DMS 273 treated with DMSO at 0.1 percent for 48 hours (cell line): ENCODE results near the gene CD274.
"Not testable (repeated sequence)": the region's sequence is repeated elsewhere in the genome, so short reads cannot be mapped to it uniquely, and the experiment has no call there.

Experiments
- DNase-seq: peaks from one replicate; lab custom pipeline; 2025; lab: John Stamatoyannopoulos, UW

The CD274 gene

DNA sequence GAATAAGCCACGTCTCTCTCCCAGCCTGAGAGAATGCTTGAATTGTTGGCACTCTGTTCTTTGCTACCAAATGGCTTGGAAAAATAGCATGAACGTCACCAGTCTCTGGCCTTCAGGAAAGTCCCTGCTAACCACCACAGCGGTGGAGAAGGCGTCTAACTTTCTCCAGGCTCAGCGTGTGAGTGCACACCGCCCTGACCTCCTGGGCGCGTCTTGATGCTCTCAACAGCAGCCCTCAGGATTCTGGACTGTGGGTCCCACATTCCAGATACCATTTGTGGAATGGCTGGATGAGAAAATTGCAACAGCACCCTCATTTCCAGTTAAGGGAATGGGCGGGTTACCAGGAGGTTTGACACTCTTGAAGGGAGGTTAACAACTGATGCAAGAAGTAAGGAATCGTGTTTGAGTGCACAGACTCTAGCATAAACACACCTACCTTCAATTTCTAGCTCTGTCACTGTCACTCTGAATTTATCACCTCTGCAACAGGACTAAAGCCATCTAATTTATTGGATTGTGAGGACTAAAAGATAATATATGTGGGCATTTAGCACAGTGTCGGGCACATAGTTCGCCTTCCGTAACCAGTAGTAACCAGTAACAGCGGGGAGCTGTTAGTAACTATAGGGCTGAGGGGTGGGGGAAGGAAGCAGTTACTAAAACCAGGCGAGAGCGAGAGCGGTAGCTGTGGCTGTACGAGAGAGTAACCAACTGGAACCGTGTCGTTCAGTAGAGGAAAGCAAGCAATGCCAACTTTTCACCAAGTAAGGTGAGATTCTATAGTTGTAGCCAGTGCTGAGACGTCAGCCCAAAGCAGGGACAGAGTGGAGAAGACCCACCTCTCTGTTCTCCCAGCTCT is 11.8 kb upstream of the CD274 start:
- no peak for DNase-seq

DNA sequence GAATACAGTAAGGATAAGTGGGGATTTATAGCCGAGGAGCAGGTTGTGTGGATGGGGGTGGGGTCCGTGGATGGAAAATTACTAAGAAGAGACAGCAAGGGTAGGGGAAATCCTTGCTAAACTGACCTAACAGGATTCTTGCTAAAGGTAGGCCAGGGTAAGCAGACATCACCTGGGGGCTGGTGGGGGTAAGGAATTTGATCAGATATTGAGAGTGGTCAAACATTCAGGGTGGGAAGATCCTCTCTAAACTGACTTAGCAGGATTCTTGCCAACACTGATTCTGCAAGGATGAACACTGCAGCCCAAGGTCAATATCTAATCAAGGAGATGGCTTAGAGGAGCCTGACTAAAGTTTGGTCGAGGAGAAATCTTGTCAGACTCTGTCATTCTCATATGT is 9.9 kb upstream of the CD274 start:
- DNase-seq, result no peak

DNA sequence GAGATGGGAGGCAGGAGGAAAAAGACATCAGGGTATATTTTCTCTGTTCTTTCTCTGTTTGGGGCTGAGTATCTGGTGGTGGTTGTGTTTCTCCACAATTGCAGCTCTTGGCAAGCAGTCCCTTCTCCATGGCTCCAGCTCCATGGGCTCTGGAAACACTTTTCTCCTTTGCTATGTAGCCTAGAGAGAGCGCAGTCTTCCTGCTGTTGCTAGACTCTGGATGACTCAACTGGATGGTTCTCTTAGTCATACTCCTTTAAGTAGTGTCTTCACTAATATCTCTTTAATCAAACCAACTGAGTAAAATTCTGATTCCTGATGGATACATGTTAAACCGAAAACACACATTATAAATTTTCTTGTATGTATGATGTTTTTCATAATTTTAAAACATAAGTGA is 9.3 kb upstream of the CD274 start:
- no peak for DNase-seq

DNA sequence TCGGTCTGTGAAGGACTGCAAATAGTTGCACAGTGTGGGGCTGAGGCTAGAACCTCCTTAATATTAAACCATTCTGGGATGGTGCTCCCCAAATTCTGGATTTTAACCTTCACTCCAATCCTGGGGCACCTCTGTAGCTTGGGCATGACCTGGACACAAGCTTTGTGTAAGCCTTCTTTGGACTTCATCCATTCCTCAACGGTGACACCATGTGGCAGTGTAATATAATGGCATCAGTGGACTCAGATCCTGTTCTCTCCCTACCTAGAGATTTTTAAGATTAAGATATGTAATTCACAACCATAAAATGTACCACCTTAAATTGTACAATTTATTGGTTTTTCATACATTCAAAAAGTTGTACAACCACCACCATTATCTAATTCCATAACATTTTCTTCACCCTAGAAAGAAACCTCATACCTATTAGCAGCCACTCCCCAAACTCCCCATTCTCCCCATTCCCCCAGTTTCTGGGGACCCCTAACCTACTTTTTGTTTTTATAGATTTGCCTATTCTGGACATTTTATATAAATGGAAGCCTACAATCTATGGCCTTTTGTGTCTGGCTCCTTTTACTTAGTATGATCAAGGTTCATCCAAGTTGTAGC is 7.8 kb upstream of the CD274 start:
- DNase-seq, result peak; percentile 2

DNA sequence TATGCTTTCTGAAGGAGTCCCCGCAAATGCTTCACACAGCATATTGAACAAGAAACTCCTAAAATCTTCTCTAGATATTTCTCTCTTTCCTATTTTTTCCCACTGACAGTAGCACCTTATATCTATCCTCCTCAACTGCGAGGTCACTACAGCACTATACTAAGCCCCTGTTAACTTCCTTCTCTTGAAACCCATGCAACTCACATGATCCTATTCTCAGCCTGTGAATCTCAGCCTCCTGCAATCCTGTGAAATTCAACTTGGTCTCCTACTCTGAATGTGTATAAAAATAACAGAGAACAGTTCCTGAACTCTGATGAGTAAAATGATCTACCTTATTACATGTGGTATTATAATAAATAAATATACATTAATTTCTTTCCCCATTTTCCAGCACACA is 6.5 kb upstream of the CD274 start:
- DNase-seq, result no peak

DNA sequence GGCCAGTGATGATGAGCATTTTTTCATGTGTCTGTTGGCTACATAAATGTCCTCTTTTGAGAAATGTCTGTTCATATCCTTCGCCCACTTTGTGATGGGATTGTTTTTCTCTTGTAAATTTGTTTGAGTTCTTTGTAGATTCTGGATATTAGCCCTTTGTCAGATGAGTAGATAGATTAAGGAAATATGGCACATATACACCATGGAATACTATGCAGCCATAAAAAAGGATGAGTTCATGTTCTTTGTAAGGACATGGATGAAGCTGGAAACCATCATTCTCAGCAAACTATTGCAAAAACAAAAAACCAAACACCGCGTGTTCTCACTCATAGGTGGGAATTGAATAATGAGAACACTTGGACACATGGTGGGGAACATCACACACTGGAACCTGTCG is 5.2 kb upstream of the CD274 start:
- not testable (repeated sequence) for DNase-seq

DNA sequence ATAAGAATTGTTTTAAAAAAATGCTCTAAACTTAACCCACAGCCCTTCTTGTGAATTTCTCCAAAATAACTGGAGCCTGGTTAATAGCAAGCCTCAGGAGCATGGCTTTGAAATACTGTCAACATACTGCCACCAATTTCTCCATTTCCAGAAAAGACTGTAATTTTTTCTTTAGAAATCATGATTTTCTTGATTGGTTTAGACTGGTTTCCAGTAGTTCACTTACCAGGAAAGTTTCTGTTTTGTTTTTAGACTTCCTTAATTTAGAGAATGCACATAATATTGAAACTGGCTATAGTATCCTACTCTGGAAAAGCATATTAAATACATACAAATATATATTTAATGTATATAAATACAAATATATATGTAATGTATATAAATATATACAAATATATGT is 4.5 kb upstream of the CD274 start:
- no peak for DNase-seq

DNA sequence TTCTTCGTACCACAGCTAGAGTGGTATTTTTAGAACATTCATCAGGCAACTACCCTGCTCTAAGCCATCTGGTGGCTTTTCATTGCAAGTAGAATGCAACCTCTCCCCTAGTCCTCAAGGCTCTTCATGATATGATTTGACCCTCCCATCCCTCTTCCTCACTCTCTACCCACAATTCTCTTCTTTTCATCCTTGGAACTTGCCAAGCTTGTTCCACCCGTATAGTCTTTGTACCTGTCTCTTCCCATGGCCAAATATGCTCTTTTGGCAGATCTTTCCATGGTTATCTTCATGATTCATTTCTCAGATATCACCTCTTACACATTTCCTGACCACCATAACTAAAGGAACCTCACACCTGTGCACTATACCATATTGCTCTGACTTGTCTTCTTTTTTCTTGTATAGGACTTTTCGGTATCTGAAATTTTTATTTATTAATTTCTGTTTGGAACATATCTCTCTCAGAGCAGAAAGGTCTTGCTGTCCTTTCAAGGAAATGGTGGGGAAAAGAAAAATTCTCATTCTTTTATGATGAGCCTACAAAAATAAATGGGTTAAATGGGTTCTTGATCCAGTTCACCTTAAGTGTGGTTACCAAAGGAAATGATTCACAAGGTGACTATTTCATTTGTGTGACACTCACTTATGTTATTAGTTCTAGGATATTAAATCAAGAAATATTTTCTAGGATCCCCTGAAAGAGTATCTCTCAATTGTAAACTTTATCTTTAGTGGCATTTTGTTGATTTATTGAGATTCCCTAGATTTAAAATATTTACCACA is 3.7 kb upstream of the CD274 start:
- DNase-seq, result no peak

DNA sequence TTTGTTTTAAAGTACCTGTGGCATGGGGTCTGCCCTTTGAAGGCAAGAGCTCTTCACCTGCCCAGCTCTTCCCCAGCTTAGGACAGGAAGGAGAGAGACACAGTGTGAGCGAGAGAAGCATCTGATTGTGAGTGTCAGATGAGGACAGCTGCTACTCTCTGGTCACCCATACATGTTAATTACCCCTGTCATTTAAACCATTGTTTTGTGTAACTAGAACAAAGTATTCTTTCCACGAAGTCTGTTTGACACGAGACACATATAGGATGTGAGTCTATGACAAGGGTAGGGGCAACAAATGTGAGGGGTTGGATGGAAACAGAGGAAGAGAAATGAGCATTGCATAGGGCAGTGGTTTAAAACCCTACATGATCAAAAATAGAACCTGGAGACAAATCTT is 3.0 kb upstream of the CD274 start:
- no peak for DNase-seq

DNA sequence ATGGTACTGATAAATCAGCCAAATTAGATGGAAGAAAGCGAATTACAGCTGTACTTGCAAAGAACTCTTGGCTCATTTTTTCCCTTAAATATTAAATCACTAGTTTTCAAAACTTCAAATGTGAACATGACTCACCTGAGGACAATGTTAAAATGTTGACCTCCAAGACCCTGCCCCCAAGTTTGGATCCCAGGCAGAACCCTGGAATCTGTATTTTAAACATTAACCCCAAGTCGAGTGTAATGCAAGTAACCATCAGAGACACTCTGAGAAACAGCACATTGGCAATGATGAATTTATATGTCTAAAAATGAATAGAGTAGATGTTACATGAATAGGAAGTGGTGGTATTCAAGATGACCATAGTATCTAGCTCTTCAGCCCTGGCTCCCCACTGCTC is 2.3 kb upstream of the CD274 start:
- DNase-seq, result no peak

DNA sequence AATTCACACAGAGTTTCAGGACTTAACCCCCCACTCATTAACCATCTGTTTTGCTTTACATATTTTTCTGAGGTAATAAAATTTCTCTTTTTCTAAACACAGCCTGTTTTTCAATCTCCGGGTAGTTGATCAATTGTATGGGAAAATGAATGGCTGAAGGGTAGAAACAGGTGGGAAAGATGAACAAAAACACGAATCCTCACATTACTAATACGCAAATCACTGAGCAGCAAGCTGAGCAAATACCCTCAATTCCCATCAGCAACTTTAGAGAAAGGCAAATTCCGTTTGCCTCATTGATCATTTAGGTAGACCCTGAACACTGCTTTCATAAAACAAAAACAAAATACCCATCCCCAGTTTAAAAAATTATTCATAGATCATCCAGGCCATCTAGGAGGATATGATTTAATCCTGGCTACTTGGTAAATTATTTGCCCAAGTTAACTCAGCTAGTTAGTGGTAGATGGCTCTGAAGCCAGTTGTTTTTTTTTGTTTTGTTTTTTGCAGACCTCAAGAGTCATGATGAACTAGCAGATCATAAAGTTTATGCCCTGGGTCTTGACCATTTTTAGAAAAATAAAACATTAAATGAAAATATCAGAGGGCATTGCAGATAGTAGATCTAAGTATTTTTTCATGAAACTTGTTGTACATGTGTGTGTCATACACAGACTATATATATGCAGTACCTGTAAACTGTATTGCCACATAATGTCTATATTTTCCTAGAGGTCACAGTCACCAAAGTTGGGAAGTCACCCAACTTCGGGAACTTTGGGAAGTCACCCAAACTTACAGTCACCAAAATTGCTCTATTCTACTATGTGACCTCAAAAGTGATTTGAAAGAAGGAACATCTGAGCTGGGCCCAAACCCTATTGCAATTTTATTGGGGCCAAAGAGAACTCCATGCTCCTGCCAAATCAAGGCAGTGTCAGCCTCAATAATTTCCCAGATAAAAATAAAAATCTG is 1.6 kb upstream of the CD274 start:
- DNase-seq, result no peak

DNA sequence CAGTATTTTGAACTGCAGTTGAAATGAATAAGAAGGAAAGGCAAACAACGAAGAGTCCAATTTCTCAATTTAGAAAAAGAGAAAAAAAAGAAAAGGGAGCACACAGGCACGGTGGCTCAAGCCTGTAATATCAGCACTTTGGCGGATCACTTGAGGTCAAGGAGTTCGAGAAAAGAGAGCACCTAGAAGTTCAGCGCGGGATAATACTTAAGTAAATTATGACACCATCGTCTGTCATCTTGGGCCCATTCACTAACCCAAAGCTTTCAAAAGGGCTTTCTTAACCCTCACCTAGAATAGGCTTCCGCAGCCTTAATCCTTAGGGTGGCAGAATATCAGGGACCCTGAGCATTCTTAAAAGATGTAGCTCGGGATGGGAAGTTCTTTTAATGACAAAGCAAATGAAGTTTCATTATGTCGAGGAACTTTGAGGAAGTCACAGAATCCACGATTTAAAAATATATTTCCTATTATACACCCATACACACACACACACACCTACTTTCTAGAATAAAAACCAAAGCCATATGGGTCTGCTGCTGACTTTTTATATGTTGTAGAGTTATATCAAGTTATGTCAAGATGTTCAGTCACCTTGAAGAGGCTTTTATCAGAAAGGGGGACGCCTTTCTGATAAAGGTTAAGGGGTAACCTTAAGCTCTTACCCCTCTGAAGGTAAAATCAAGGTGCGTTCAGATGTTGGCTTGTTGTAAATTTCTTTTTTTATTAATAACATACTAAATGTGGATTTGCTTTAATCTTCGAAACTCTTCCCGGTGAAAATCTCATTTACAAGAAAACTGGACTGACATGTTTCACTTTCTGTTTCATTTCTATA is 602 bp upstream of the CD274 start:
- no peak for DNase-seq

DNA sequence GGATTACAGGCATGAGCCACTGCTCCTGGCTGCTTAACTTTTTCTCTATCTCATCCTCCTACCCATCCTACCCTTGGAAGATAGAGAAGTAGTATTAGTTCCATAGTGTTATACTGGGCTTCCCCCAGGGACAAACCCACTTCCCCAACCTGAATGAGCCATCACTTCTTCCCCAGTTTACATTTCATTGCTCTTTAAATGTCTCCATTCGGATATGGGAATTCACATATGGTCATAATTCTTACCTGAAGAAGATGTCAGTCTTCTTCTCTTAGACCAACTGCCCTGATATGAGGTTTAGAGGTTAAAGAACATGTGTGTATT is 1.9 kb downstream of the CD274 start:
- DNase-seq, result no peak

DNA sequence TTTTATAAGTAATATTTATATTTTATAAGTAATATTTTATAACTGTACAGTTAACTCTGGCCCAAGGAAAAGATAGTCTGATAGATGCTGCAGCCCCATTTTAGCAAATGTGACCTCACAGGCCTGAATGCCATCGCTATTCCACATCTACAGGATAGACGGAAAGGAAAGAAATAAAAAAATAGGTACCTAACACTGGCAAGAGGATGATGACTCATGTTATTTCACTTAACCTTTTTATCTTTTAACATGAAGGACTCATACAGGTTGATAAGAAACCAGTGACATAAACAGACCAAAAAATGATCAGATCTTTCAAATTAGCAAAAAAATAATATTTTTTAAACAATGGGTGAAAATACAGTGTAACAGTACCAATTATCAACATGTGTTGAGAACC is 2.7 kb downstream of the CD274 start:
- no peak for DNase-seq

DNA sequence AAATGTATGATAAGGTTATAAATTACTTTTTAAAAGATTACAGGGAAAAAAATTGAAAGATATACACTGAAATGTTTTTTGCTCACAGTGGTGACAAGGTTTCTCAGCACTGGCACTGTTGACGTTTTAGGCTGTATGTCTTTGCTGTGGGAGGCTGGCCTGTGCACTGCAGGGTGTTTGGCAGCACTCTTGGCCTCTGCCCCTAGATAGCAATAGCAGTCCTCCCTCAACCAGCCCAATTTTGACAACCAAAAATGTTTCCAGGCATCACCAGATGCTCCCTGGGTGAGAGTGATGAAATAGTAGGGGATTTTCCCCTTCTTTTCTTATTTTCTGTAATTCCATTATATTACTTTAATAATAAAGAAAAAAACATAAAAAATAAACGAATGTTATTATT is 3.3 kb downstream of the CD274 start:
- no peak for DNase-seq

DNA sequence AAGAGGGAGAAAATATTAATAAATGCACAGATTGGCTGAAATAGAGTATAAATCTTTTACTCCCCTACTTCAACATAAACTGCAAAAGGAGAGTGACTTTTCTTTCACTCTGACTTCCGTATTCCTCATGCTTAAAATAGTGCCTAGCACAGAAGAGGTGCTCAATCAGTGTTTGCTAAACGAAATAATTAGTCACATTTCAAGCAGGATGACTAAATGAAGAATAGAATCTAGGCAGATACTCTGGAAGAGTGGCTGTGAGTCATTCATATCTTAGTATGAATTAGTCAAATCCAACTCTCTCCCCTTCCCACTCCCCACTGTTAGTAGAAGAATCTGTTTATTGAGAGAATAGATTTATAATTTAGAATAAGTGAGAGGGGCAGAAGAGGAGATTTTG is 4.8 kb downstream of the CD274 start:
- no peak for DNase-seq

DNA sequence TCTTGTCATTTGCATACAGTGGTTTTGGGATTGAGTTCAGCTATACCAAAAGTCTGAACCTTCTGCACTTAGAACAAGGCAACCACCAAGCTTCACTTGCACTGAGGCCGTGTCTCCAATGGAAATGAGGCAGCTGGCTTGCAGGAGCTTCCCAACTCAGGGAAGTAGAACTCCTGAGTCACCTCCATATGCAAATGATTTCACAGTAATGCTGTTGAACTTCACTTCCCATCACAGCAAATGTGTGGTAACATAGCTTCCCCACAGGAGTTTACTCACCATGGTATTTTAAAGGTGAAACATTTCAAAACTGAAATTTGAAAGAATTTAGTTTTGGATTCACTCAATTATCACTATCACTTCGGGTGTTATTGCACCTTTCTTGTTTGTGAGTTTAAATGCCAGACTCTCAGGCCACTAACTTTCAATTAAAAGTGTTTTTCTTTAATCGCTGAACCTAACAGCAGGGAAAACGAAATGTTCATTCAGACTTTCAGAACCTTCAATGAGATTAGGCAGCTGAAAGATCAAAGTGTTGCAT is 9.0 kb downstream of the CD274 start:
- DNase-seq, result no peak

DNA sequence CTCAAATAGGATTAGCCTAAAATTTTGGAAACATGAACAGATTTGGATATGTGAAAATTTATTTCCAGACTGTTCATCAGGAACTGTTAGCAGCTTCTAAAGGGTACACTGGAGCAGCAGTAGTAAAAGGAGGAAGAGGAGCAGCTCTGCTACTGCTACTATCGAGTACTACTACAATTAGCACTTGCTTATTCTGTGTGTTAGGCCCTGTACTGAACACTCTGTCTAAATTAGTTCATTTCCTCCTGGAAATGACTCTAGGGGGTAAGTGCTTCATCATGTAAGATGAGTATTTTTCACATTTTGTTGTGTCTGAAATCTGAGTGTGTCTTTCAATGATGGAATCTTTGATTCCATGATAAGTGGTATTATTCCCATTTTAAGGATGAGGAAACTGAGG is 9.8 kb downstream of the CD274 start:
- no peak for DNase-seq

DNA sequence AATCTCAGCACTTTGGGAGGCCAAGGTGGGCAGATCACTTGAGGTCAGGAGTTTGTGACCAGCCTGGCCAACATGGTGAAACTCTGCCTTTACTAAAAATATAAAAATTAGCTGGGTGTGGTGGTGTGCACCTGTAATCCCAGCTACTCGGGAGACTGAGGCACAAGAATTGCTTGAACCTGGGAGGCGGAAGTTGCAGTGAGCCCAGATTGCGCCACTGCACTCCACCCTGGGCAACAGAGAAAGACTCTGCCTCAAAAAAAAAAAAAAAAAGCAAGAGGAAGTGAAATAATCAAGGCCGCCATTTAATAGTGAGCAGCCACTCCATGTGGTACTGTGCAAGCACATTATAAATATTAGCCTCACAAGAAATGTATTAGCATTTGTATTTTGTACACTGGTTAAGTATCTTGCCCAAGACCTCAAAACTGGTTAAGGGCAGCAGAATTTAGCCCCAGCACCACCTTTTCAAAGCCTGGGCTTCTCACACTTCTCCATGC is 14.5 kb downstream of the CD274 start:
- not testable (repeated sequence) for DNase-seq

DNA sequence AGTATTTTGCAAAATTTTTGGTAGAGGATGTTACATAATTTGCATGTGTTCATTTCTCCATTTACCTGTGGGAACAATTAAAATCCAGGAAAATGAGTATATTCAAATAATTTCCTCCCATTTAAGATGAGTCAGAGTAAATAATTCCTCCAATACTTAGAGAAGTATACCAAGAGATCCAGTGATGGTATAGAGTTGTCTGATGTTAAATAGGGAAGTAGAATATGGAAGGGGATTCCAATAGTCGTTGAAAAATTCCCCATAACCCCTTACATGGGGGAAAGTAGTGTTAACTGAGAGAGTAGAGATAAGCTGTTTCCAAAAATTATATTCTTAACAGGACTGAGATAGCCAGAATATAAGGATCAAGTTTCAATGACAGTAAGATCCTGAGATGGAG is 15.7 kb downstream of the CD274 start:
- no peak for DNase-seq

DNA sequence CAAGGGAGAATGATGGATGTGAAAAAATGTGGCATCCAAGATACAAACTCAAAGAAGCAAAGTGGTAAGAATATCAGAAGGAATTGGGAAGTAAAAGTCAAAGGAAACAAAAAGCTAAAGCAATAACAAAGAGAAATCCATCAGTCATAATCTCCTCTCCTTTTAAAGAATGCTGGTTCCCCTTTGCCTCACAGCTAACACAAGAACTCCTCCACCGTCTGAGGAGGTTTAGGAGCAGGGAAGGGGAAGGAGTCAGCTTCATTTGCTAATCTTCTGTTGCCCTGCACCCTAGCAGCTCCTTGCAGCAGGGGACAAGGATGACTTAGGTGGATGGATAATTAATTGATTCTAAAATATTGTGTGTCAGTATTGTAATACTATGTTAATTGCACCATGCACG is 16.4 kb downstream of the CD274 start:
- DNase-seq, result no peak
